Erythroblast (primary cell): Measurements from ENCODE around the gene ADIPOR2.

Source experiments
- GATA1 ChIP-seq: IDR thresholded peaks from 2 replicates; pipeline ENCODE4 v1.6.1; 2011; ENCODE audit warnings: low read depth, mild to moderate bottlenecking, control low read depth, low read length, moderate library complexity
- POLR2A ChIP-seq: IDR thresholded peaks from 2 replicates; pipeline ENCODE4 v1.6.1; 2011; ENCODE audit warnings: mild to moderate bottlenecking, low read length

DNA sequence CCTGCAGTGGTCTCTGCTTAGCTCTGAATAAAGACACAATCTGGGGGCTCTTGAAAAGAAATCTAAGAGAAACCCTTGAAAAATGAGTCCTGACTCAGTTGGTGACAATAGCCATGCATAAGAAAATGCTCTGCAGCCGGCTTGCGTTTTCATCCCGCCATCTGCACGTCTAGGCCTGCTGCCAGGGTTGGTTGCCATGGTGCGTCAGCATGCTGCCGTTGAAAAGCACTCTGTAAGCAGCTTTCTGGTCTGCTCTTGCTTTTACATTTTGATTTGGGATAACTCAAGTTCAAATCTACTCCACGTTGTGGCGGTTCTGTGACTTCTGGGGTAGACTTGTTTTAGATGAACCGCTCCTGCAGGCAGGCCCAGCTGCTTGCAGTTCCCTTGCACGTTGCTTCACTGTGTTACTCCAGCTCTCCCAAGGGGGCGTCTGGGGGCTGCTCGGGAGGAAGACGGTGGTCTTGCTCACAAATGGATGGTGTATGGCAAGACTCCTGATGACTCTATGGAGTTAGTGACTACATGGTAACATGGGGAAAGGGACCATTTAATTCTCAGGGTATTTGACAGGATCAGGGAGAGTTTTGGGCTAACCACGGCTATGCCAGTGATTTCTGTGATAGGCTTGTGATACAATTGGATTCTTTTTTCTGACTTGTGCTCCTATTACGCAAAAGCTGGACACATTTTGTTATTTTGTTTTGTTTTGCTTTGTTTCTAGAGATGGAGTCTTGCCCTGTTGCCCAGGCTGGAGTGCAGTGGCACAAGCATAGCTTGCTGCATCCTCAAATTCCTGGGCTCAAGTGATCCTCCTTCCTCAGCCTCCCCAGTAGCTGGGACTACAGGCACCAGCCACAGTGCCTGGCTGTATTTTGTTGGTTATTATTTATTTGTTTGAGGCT, 46.1 kb upstream of the ADIPOR2 start:
- TF ChIP-seq POLR2A = no peak
- TF ChIP-seq GATA1 = no peak
